Measurements from ENCODE around the gene DLST.

GRCh38 chr14:74905595-74906142 lies 24.0 kb downstream of the DLST start:
- peak; percentile 100 for TF ChIP-seq CTCF (conservative IDR thresholded peaks at IDR 0.05)
- no peak for TF ChIP-seq EZH2 (IDR thresholded peaks at IDR 0.05; ENCODE audit: low read depth)
